ENCODE measurements around the gene C2orf49. TPM values are rescaled to one million over a fixed set of nuclear protein-coding genes. Genes with fewer than 3 reads are reported as not detected.

The C2orf49 gene
- total and polyA plus RNA-seq, 2 experiments from 2014 or later: 19.2 to 37.9 TPM

DNA sequence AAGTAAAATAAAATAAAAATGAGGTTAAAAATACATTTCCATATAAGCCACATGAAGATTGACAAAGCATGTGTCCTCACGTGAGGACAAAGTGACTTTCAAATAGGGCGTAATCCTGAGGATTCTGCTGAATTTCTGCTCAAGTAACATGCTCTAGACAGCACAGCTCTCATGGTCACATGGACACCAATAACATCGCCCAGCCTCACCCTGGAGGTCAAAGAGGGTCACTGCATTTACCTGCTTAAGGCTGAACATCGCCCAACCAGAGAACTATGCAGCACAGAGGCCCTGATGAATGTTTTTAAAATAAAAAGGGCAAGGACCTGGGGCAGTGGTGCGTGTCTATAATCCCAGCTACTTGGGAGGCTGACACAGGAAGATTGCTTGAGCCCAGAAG is 38.0 kb upstream of the C2orf49 start:
- DNase-seq (ENCODE audit: low read depth in 1 of 2, low spot score in 1 of 2): no peak
- no peak for TF ChIP-seq CTCF (IDR thresholded peaks at IDR 0.05; ENCODE audit: low read depth, low read length)

DNA sequence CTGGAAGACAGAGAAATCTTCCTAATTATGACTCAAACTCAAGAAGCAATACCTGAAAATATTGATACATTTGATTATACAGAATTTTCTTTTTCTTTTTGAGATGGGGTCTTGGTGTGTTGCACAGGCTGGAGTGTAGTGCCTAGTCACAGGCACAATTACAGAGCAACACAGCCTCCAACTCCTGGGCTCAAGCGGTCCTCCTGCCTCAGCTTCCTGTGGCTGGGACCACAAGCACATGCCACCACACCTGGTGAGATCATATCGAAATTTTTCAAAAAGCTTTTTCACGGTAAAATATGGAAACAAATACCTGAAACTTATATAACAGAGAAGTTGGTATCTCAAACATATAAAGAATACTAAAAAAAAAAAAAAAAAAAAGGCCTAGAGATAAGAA is 35.7 kb upstream of the C2orf49 start:
- H3K4me1 ChIP-seq (ENCODE audit: low read depth): no peaks in the 10 kb centered on the region
- no peak for TF ChIP-seq CTCF (IDR thresholded peaks at IDR 0.05; ENCODE audit: low read depth, low read length)
- peaks cover 12% of the 10 kb centered on the region for H3K36me3 ChIP-seq
- no peaks in the 10 kb centered on the region for H3K27me3 ChIP-seq
- H3K27ac ChIP-seq: no peak overlapping the region
- no peaks in the 10 kb centered on the region for H3K9me3 ChIP-seq (ENCODE audit: low read depth)
- no peak overlapping the region for H3K4me3 ChIP-seq
- no peak for DNase-seq (ENCODE audit: low read depth in 1 of 2, low spot score in 1 of 2)

More for the DNA sequence above, 38.0 kb upstream of the C2orf49 start:
- Histone ChIP-seq H3K27me3 (no peaks in the 10 kb centered on the region), H3K36me3 (peaks cover 17% of the 10 kb centered on the region), H3K27ac (no peak overlapping the region), H3K9me3 (ENCODE audit: low read depth) (no peaks in the 10 kb centered on the region), H3K4me3 (no peak overlapping the region), H3K4me1 (ENCODE audit: low read depth) (no peaks in the 10 kb centered on the region)

- Histone ChIP-seq H3K36me3 (no peaks in the 10 kb centered on the region), H3K9me3 (ENCODE audit: low read depth) (no peaks in the 10 kb centered on the region), H3K4me1 (ENCODE audit: low read depth) (peaks cover 7% of the 10 kb centered on the region), H3K4me3 (no peak overlapping the region), H3K27ac (no peak overlapping the region), H3K27me3 (no peaks in the 10 kb centered on the region)
- TF ChIP-seq CTCF (IDR thresholded peaks at IDR 0.05; ENCODE audit: low read depth, low read length): no peak
- peak in 1 of 2 donors; percentile 58 for DNase-seq (ENCODE audit: low read depth in 1 of 2, low spot score in 1 of 2)
Observed at GRCh38 chr2:105307146-105307545, 30.2 kb upstream of the C2orf49 start.

DNA sequence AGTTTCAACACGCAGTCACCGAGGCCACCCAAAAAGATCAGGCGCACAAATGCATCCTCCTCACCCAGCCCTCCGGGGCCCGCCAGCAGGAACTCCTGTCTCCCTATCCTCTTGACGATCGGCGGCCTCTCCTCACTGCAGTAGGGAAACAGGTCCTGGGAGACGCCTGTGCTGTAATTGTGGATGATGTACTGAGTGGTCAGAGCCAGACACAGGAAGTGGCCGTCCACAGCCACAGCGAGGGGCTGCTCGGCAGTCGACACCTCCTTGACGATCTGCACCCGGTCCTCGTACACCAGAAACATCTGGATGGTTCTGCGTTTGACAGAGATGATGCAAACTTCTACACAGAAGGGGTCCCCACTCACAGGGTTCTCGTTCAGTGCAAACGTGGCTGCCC is 29.8 kb upstream of the C2orf49 start:
- Histone ChIP-seq H3K36me3 (no peaks in the 10 kb centered on the region), H3K27me3 (no peaks in the 10 kb centered on the region), H3K4me3 (no peak overlapping the region), H3K4me1 (ENCODE audit: low read depth) (peaks cover 7% of the 10 kb centered on the region), H3K9me3 (ENCODE audit: low read depth) (no peaks in the 10 kb centered on the region), H3K27ac (no peak overlapping the region)
- no peak for TF ChIP-seq CTCF (IDR thresholded peaks at IDR 0.05; ENCODE audit: low read depth, low read length)
- DNase-seq (ENCODE audit: low read depth in 1 of 2, low spot score in 1 of 2): peak in 1 of 2 donors; percentile 57

DNA sequence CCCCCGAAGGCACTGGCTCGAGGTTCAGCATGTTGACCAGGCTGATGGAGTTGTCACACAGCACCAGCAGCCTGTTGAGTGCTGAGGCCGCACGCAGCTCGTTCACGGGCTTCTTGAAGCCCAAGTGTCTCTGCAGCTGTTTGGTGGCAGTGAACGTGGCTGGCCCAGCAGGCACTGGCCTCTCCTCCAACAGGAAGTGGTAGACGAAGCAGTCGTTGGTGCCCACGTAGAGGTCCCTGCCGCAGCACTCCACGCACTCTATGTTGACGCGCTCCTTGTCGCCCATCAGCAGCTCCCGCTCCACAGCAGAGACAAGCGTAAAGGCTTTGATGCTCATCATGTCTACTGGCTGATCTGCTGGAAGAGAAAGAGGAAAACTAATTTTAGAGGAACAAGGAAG is 29.4 kb upstream of the C2orf49 start:
- H3K4me3 ChIP-seq: no peak overlapping the region
- no peaks in the 10 kb centered on the region for H3K36me3 ChIP-seq
- DNase-seq (ENCODE audit: low read depth in 1 of 2, low spot score in 1 of 2): no peak
- H3K27me3 ChIP-seq: no peaks in the 10 kb centered on the region
- no peak for TF ChIP-seq CTCF (IDR thresholded peaks at IDR 0.05; ENCODE audit: low read depth, low read length)
- peaks cover 7% of the 10 kb centered on the region for H3K4me1 ChIP-seq (ENCODE audit: low read depth)
- H3K9me3 ChIP-seq (ENCODE audit: low read depth): no peaks in the 10 kb centered on the region
- H3K27ac ChIP-seq: no peak overlapping the region

All from cardiac muscle cell (in vitro differentiated cells and primary cell).